GM19099 (cell line): ENCODE data around the gene CYP2J2.

Source experiments
- POLR2A ChIP-seq: IDR thresholded peaks from 3 replicates; pipeline ENCODE4 v1.6.1; 2011; ENCODE audit warnings: low read depth; ENCODE audit not compliant: insufficient read length; ENCODE audit errors: extremely low read depth

CYP2J2 gene

GRCh38 chr1:59892841-59893811 lies 33.4 kb downstream of the CYP2J2 start:
- TF ChIP-seq POLR2A, result no peak

GRCh38 chr1:59885160-59885832 lies 41.3 kb downstream of the CYP2J2 start:
- TF ChIP-seq POLR2A, result no peak

GRCh38 chr1:59880735-59881134 lies 45.8 kb downstream of the CYP2J2 start:
- no peak for TF ChIP-seq POLR2A

- no peak for TF ChIP-seq POLR2A
Observed at GRCh38 chr1:59879996-59880505, 46.5 kb downstream of the CYP2J2 start.

GRCh38 chr1:59879574-59879973 lies 47.0 kb downstream of the CYP2J2 start:
- TF ChIP-seq POLR2A, result no peak

GRCh38 chr1:59878370-59878769 lies 48.2 kb downstream of the CYP2J2 start:
- no peak for TF ChIP-seq POLR2A

- no peak for TF ChIP-seq POLR2A
Observed at GRCh38 chr1:59877108-59877682, 49.4 kb downstream of the CYP2J2 start.

- TF ChIP-seq POLR2A, result no peak
Observed at GRCh38 chr1:59871746-59872145, 54.8 kb downstream of the CYP2J2 start.

- no peak for TF ChIP-seq POLR2A
Observed at GRCh38 chr1:59866462-59866861, 60.1 kb downstream of the CYP2J2 start.

- no peak for TF ChIP-seq POLR2A
Observed at GRCh38 chr1:59857679-59858354, 68.8 kb downstream of the CYP2J2 start.

- TF ChIP-seq POLR2A, result no peak
Observed at GRCh38 chr1:59856725-59857338, 69.7 kb downstream of the CYP2J2 start.

GRCh38 chr1:59852117-59852516 lies 74.5 kb downstream of the CYP2J2 start:
- no peak for TF ChIP-seq POLR2A

GRCh38 chr1:59846895-59847282 lies 79.7 kb downstream of the CYP2J2 start:
- no peak for TF ChIP-seq POLR2A

GRCh38 chr1:59846209-59846894 lies 80.2 kb downstream of the CYP2J2 start:
- TF ChIP-seq POLR2A, result no peak
